Loucy (cell line): Measurements from ENCODE around the gene ANKRD13A.
"Not testable (repeated sequence)": the region's sequence is repeated elsewhere in the genome, so short reads cannot be mapped to it uniquely, and the experiment has no call there.

Experiments
- CTCF ChIP-seq: fragments of 200-600 bp; sonication (generic); conservative IDR thresholded peaks from 2 replicates; pipeline ENCODE4 v1.5.1; 2014; ENCODE audit warnings: mild to moderate bottlenecking, antibody characterized with exemption, low read length
- EZH2phosphoT487 ChIP-seq: fragments of 200-600 bp; IDR thresholded peaks from 2 replicates; pipeline ENCODE4 v1.6.1; 2018; ENCODE audit warnings: antibody characterized with exemption, mild to moderate bottlenecking, moderate library complexity, borderline replicate concordance

GRCh38 chr12:110068115-110068514, 68.9 kb downstream of the ANKRD13A start:
- not testable (repeated sequence) for TF ChIP-seq CTCF, EZH2phosphoT487
